ENCODE data around the gene MYO9B.

The MYO9B gene

GRCh38 chr19:17127671-17128070 lies 52.1 kb downstream of the MYO9B start:
- TF ChIP-seq LEF1 (IDR thresholded peaks at IDR 0.05; ENCODE audit: borderline replicate concordance) (no peak), BHLHE40 (IDR thresholded peaks at IDR 0.05; ENCODE audit: borderline replicate concordance) (no peak), SUZ12 (IDR thresholded peaks at IDR 0.05) (no peak), ZNF384 (IDR thresholded peaks at IDR 0.05) (no peak), ELF4 (IDR thresholded peaks at IDR 0.05) (no peak), NFRKB (IDR thresholded peaks at IDR 0.05) (no peak)
- TF ChIP-seq, protein P1, sequence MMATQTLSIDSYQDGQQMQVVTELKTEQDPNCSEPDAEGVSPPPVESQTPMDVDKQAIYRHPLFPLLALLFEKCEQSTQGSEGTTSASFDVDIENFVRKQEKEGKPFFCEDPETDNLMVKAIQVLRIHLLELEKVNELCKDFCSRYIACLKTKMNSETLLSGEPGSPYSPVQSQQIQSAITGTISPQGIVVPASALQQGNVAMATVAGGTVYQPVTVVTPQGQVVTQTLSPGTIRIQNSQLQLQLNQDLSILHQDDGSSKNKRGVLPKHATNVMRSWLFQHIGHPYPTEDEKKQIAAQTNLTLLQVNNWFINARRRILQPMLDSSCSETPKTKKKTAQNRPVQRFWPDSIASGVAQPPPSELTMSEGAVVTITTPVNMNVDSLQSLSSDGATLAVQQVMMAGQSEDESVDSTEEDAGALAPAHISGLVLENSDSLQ (IDR thresholded peaks at IDR 0.05) = no peak
- POLR2A ChIA-PET = no interaction called here
- CTCF ChIA-PET = interaction anchor here (0.6 kb wide), 1 partner anchor 48 kb away, joined by 4 read pairs; no protein-coding TSS in a partner anchor
- DNase-seq (ENCODE audit: extremely low spot score) = no peak

GRCh38 chr19:17128403-17128802 lies 52.8 kb downstream of the MYO9B start:
- ChIA-PET POLR2A (no interaction called here), CTCF (interaction anchor here (0.6 kb wide), 1 partner anchor 49 kb away, joined by 4 read pairs; no protein-coding TSS in a partner anchor)
- TF ChIP-seq BHLHE40 (IDR thresholded peaks at IDR 0.05; ENCODE audit: borderline replicate concordance) (no peak), L3MBTL2 (conservative IDR thresholded peaks at IDR 0.05) (no peak), HDGF (IDR thresholded peaks at IDR 0.05; ENCODE audit: borderline replicate concordance) (no peak), FOXA1 (IDR thresholded peaks at IDR 0.05) (no peak), FOXK2 (IDR thresholded peaks at IDR 0.05) (no peak), NFRKB (IDR thresholded peaks at IDR 0.05) (no peak), SP1 (IDR thresholded peaks at IDR 0.05) (no peak), FOXM1 (IDR thresholded peaks at IDR 0.05; ENCODE audit: borderline replicate concordance) (no peak), ZNF384 (IDR thresholded peaks at IDR 0.05) (no peak), SUZ12 (IDR thresholded peaks at IDR 0.05) (no peak), TARDBP (IDR thresholded peaks at IDR 0.05) (no peak), CTBP1 (IDR thresholded peaks at IDR 0.05; ENCODE audit: borderline replicate concordance) (no peak), LEF1 (IDR thresholded peaks at IDR 0.05; ENCODE audit: borderline replicate concordance) (no peak), ARNT (IDR thresholded peaks at IDR 0.05) (no peak), ELF4 (IDR thresholded peaks at IDR 0.05) (no peak)
- TF ChIP-seq, protein P1 (IDR thresholded peaks at IDR 0.05) = no peak
- no peak for DNase-seq (ENCODE audit: extremely low spot score)

DNA sequence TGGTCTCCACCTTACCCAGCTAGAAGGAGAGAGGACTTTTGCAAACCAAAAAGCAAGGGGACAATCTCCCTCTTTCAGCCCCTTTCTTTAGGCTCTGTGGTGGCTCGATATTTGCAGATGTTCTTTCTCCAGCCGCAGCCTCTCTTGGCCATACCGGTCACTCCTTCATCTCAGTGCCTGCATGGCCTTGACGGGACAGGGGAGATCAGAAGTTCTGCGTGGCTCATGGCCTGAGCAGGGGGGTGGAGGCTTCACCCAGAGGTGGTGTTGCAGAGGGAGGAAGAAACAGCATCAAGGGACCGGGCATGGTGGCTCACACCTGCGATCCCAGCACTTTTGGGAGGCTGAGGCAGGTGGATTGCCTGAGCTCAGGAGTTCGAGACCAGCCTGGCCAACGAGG lies 53.2 kb downstream of the MYO9B start:
- ChIA-PET POLR2A (no interaction called here), CTCF (no interaction called here)
- DNase-seq (ENCODE audit: extremely low spot score) = no peak
- no peak for TF ChIP-seq ZNF384 (IDR thresholded peaks at IDR 0.05)
- TF ChIP-seq, protein P1 (IDR thresholded peaks at IDR 0.05) = no peak
- no peak for TF ChIP-seq FOXM1 (IDR thresholded peaks at IDR 0.05; ENCODE audit: borderline replicate concordance)
- TF ChIP-seq SP1 (IDR thresholded peaks at IDR 0.05) = no peak
- TF ChIP-seq BHLHE40 (IDR thresholded peaks at IDR 0.05; ENCODE audit: borderline replicate concordance) = no peak
- no peak for TF ChIP-seq HDGF (IDR thresholded peaks at IDR 0.05; ENCODE audit: borderline replicate concordance)
- no peak for TF ChIP-seq ARNT (IDR thresholded peaks at IDR 0.05)

- TF ChIP-seq BHLHE40 (IDR thresholded peaks at IDR 0.05; ENCODE audit: borderline replicate concordance) (no peak), ZNF384 (IDR thresholded peaks at IDR 0.05) (no peak), ARNT (IDR thresholded peaks at IDR 0.05) (no peak), FOXK2 (IDR thresholded peaks at IDR 0.05) (no peak), TARDBP (IDR thresholded peaks at IDR 0.05) (no peak), HDGF (IDR thresholded peaks at IDR 0.05; ENCODE audit: borderline replicate concordance) (no peak), ELF4 (IDR thresholded peaks at IDR 0.05) (no peak), SP1 (IDR thresholded peaks at IDR 0.05) (no peak), LEF1 (IDR thresholded peaks at IDR 0.05; ENCODE audit: borderline replicate concordance) (no peak), SUZ12 (IDR thresholded peaks at IDR 0.05) (no peak), L3MBTL2 (conservative IDR thresholded peaks at IDR 0.05) (no peak), FOXA1 (IDR thresholded peaks at IDR 0.05) (no peak), FOXM1 (IDR thresholded peaks at IDR 0.05; ENCODE audit: borderline replicate concordance) (no peak), CTBP1 (IDR thresholded peaks at IDR 0.05; ENCODE audit: borderline replicate concordance) (no peak), NFRKB (IDR thresholded peaks at IDR 0.05) (no peak)
- TF ChIP-seq, protein P1 (IDR thresholded peaks at IDR 0.05) = no peak
- no peak for DNase-seq (ENCODE audit: extremely low spot score)
- ChIA-PET CTCF (no interaction called here), POLR2A (no interaction called here)
These were observed 53.8 kb downstream of the MYO9B start for GRCh38 chr19:17129377-17129776.

DNA sequence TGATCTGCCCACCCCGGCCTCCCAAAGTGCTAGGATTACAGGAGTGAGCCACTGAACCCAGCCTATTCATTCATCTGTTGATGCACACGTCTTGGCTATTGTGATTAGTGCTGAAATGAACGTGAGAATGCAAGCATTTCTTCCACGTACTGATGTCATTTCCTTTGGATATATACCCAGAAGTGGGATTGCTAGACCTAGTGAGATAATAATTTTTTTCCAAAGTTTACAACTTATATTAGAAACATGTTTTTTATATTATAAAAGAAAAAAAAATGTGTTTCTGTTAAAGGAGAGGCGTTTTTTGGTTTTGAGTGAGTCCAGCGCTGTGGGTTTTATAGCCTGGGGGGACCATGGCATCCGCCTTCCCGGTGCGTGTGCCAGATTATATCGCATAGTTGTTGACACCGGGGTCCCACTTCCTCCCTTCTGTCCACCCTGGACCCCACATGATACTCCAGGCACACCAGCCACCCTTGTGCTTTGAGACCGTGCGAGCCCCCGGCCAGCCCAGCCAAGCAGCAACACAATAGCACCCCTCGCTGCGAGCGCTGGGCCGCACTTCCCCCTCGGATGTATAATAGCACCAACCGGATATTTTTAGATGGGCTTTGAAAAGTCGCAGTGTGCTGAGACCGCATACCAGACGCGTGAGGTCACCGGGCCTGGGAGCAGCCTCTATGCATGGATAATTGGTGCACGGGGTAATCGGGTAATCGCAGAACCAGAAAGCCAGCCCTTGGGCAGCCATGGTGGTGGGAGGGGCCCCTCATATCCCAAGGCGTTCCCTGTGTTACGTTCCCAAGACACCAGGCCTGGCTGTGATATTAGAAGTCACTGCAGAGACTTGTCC lies 59.6 kb downstream of the MYO9B start:
- TF ChIP-seq ZNF384 (IDR thresholded peaks at IDR 0.05) (no peak), TARDBP (IDR thresholded peaks at IDR 0.05) (no peak), ARNT (IDR thresholded peaks at IDR 0.05) (no peak), L3MBTL2 (conservative IDR thresholded peaks at IDR 0.05) (no peak), SP1 (IDR thresholded peaks at IDR 0.05) (no peak), FOXK2 (IDR thresholded peaks at IDR 0.05) (no peak)
- CTCF ChIA-PET = no interaction called here
- DNase-seq (ENCODE audit: extremely low spot score) = peak; percentile 83
- POLR2A ChIA-PET = no interaction called here
